HEK293 (cell line): ENCODE measurements around the gene MAPKAPK3.

Experiments
- CTCF ChIA-PET: fragments of 350-600 bp; formaldehyde crosslinking; extraction: SDS; loops from one replicate; lab custom pipeline; 2021; ENCODE audit warnings: antibody characterized with exemption; lab: Yijun Ruan, JAX
- POLR2A ChIA-PET: fragments of 300-600 bp; formaldehyde crosslinking; extraction: SDS; loops from one replicate; lab custom pipeline; 2020; ENCODE audit warnings: antibody characterized with exemption, inconsistent platforms; lab: Yijun Ruan, JAX
- H3K27ac ChIP-seq: fragments of 200-500 bp; sonication (Bioruptor generic); 2 replicates; pipeline ENCODE4 v1.5.1; 2014; ENCODE audit warnings: low read depth, low read length, control low read depth, inconsistent platforms; ENCODE audit errors: extremely low read depth
- H3K36me3 ChIP-seq, 2 experiments: fragments of 200-500 bp in 1 of 2; sonication (Bioruptor generic) in 1 of 2; 1 replicate in 1 of 2; 2 replicates in 1 of 2; pipeline ENCODE4 v1.5.1; 2014 to 2017; ENCODE audit warnings: inconsistent platforms in 2 of 2, low read length in 2 of 2; ENCODE audit not compliant: control insufficient read depth in 2 of 2, insufficient read depth in 1 of 2
- H3K4me1 ChIP-seq: fragments of 200-500 bp; sonication (Bioruptor generic); 2 replicates; pipeline ENCODE4 v1.5.1; 2014; ENCODE audit warnings: mild to moderate bottlenecking, low read length, inconsistent platforms; ENCODE audit not compliant: control insufficient read depth, insufficient read depth
- H3K4me3 ChIP-seq: 2 replicates; pipeline ENCODE4 v1.5.1; 2011; ENCODE audit warnings: low read depth, mild to moderate bottlenecking, control low read depth, low read length, moderate library complexity
- H3K9me3 ChIP-seq: fragments of 200-500 bp; sonication (Bioruptor generic); 2 replicates; pipeline ENCODE4 v1.5.1; 2014; ENCODE audit warnings: low read depth, low read length, inconsistent platforms; ENCODE audit not compliant: control insufficient read depth, insufficient read depth
- EGR2 ChIP-seq: fragments of 450-650 bp; formaldehyde crosslinking; IDR thresholded peaks from 2 replicates; pipeline ENCODE4 v1.5.1; 2016; ENCODE audit warnings: low read depth, missing biosample characterization, missing genetic modification characterization
- KLF9 ChIP-seq: fragments of 450-650 bp; formaldehyde crosslinking; IDR thresholded peaks from 2 replicates; pipeline ENCODE4 v1.5.1; 2016; ENCODE audit warnings: missing biosample characterization, missing genetic modification characterization, low read depth
- MYNN ChIP-seq: fragments of 450-650 bp; formaldehyde crosslinking; IDR thresholded peaks from 2 replicates; pipeline ENCODE4 v1.5.1; 2016; ENCODE audit warnings: missing biosample characterization, missing genetic modification characterization, borderline replicate concordance
- PRDM1 ChIP-seq: fragments of 450-650 bp; formaldehyde crosslinking; IDR thresholded peaks from 2 replicates; pipeline ENCODE4; 2016; ENCODE audit warnings: missing biosample characterization, missing genetic modification characterization
- SCRT2 ChIP-seq: fragments of 450-650 bp; formaldehyde crosslinking; IDR thresholded peaks from 2 replicates; pipeline ENCODE4 v1.5.1; 2016; ENCODE audit warnings: missing biosample characterization, missing genetic modification characterization
- ZEB2 ChIP-seq: fragments of 450-650 bp; formaldehyde crosslinking; IDR thresholded peaks from 2 replicates; pipeline ENCODE4 v1.5.1; 2016; ENCODE audit warnings: missing biosample characterization, missing genetic modification characterization
- ZFHX2 ChIP-seq: fragments of 450-650 bp; formaldehyde crosslinking; conservative IDR thresholded peaks from 2 replicates; pipeline ENCODE4 v1.5.1; 2016; ENCODE audit warnings: missing biosample characterization, missing genetic modification characterization
- ZFP3 ChIP-seq: fragments of 450-650 bp; formaldehyde crosslinking; IDR thresholded peaks from 2 replicates; pipeline ENCODE4 v1.5.1; 2016; ENCODE audit warnings: low read depth, missing biosample characterization, missing genetic modification characterization
- ZNF10 ChIP-seq: fragments of 450-650 bp; formaldehyde crosslinking; IDR thresholded peaks from 2 replicates; pipeline ENCODE4 v1.5.1; 2017; ENCODE audit warnings: missing biosample characterization, missing genetic modification characterization
- ZNF121 ChIP-seq: fragments of 450-650 bp; formaldehyde crosslinking; IDR thresholded peaks from 2 replicates; pipeline ENCODE4 v1.5.1; 2016; ENCODE audit warnings: missing biosample characterization, missing genetic modification characterization
- ZNF140 ChIP-seq: fragments of 450-650 bp; formaldehyde crosslinking; IDR thresholded peaks from 2 replicates; pipeline ENCODE4 v1.5.1; 2016; ENCODE audit warnings: missing biosample characterization, missing genetic modification characterization
- ZNF350 ChIP-seq: fragments of 450-650 bp; formaldehyde crosslinking; IDR thresholded peaks from 2 replicates; pipeline ENCODE4 v1.5.0; 2017; ENCODE audit warnings: missing biosample characterization, mild to moderate bottlenecking, missing genetic modification characterization
- ZNF426 ChIP-seq: fragments of 450-650 bp; formaldehyde crosslinking; IDR thresholded peaks from 2 replicates; pipeline ENCODE4 v1.5.1; 2017; ENCODE audit warnings: missing biosample characterization, missing genetic modification characterization, mild to moderate bottlenecking, inconsistent platforms, moderate library complexity
- ZNF600 ChIP-seq: fragments of 450-650 bp; formaldehyde crosslinking; IDR thresholded peaks from 2 replicates; pipeline ENCODE4 v1.5.1; 2016; ENCODE audit warnings: missing biosample characterization, missing genetic modification characterization
- ZNF776 ChIP-seq: fragments of 450-650 bp; formaldehyde crosslinking; IDR thresholded peaks from 2 replicates; pipeline ENCODE4 v1.5.0; 2017; ENCODE audit warnings: missing biosample characterization, missing genetic modification characterization, borderline replicate concordance
- ZSCAN30 ChIP-seq: fragments of 450-650 bp; IDR thresholded peaks from 2 replicates; pipeline ENCODE4 v1.5.1; 2018; ENCODE audit warnings: missing biosample characterization, mild to moderate bottlenecking, missing genetic modification characterization, moderate library complexity
- TF ChIP-seq, protein P1 (sequence below): fragments of 450-650 bp; formaldehyde crosslinking; IDR thresholded peaks from 2 replicates; pipeline ENCODE4 v1.5.1; 2016; ENCODE audit warnings: missing biosample characterization, missing genetic modification characterization
- TF ChIP-seq, protein P2 (sequence below): fragments of 450-650 bp; formaldehyde crosslinking; IDR thresholded peaks from 2 replicates; pipeline ENCODE4 v1.5.1; 2017; ENCODE audit warnings: missing biosample characterization, missing genetic modification characterization

MAPKAPK3 gene

DNA sequence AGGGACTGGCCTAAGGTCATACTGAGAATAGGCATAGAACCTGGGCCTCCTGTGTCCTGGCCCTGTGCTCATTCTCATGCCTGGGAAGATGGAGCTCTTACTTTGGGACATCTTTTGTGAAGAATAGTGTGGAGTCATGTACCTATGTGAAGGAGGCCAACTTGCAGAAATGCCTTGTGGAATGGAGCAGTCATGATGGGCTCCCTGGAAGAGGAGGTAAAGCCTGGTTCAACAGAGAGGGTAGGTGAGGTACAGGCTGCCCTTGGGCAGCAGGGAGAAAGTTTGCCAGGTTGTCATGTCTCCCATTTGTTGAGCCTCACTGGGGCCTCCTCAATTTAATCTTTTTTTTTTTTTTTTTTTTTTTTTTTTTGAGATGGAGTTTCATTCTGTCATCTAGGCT lies 18.1 kb downstream of the MAPKAPK3 start (continued):
- TF ChIP-seq, protein P1, sequence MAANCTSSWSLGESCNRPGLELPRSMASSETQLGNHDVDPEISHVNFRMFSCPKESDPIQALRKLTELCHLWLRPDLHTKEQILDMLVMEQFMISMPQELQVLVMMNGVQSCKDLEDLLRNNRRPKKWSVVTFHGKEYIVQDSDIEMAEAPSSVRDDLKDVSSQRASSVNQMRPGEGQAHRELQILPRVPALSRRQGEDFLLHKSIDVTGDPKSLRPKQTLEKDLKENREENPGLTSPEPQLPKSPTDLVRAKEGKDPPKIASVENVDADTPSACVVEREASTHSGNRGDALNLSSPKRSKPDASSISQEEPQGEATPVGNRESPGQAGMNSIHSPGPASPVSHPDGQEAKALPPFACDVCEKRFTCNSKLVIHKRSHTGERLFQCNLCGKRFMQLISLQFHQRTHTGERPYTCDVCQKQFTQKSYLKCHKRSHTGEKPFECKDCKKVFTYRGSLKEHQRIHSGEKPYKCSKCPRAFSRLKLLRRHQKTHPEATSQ (tag by site-specific recombination), result no peak
- TF ChIP-seq, all 188 proteins: peak for 0

DNA sequence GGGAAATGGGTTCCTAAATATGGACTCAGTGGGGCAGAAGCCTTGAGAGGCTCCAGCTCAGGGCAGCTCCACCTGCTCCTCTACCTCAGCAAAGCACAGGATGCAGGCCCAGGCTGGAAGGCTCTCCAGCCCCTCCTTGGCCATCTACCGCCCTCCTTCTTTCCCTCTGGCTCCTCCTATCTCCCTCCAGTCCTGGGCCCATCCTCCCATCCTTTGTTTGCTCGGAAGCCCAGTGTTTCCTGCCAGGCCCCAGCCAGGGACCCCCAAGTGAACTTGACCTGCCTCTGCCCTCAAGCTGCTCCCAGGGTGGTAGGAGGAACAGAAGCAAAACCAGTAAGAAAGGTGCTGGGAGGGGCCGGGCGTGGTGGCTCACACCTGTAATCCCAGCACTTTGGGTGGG lies 20.1 kb downstream of the MAPKAPK3 start:
- no peak for TF ChIP-seq ZEB2
- no peak for TF ChIP-seq KLF9
- TF ChIP-seq ZNF776 (tag by site-specific recombination), result no peak
- no peak for TF ChIP-seq ZFP3 (tag by site-specific recombination)
- TF ChIP-seq MYNN, result no peak
- no peak for TF ChIP-seq ZNF121
- TF ChIP-seq, protein P2, sequence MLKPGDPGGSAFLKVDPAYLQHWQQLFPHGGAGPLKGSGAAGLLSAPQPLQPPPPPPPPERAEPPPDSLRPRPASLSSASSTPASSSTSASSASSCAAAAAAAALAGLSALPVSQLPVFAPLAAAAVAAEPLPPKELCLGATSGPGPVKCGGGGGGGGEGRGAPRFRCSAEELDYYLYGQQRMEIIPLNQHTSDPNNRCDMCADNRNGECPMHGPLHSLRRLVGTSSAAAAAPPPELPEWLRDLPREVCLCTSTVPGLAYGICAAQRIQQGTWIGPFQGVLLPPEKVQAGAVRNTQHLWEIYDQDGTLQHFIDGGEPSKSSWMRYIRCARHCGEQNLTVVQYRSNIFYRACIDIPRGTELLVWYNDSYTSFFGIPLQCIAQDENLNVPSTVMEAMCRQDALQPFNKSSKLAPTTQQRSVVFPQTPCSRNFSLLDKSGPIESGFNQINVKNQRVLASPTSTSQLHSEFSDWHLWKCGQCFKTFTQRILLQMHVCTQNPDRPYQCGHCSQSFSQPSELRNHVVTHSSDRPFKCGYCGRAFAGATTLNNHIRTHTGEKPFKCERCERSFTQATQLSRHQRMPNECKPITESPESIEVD (tag by site-specific recombination), result no peak
- peaks cover 0 to 13% of the 10 kb centered on the region in 2 experiments; a peak in 1 of 3 replicates for H3K36me3 ChIP-seq
- ChIA-PET POLR2A (no interaction called here), CTCF (no interaction called here)
- H3K4me1 ChIP-seq, result peaks cover 2% of the 10 kb centered on the region
- no peaks in the 10 kb centered on the region for H3K9me3 ChIP-seq
- H3K27ac ChIP-seq, result no peak overlapping the region
- no peak overlapping the region for H3K4me3 ChIP-seq

DNA sequence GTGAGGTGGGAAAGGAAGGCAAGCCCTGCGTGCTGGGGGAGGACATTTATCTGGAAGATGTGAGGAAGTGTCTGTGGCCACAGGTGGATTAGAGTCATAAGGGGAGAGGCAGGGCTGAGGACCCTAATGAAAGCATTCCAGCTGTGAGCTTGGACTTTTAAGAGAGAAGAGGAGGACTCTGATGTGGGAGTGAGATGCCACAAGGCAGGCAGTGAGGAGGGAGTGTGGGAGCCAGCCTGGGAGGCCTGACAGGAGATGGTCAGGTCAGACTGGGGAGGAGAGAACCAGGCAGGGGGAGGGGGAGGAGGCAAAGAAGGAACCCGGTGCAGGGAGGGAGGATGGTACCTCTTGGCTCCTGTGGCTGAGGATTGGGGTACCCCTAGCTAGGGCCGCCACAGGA lies 21.0 kb downstream of the MAPKAPK3 start:
- POLR2A ChIA-PET, result no interaction called here
- TF ChIP-seq EGR2 (tag by site-specific recombination), result peak; percentile 89
- TF ChIP-seq ZNF10, result no peak
- TF ChIP-seq ZFHX2 (tag by site-specific recombination), result peak; percentile 78
- no peak for TF ChIP-seq ZNF121
- TF ChIP-seq ZNF600, result peak; percentile 37; the same call in 1 of the 2 replicates
- TF ChIP-seq SCRT2, result 0 out of 2 replicates have a peak, but pooled peaks have one; percentile 37
- TF ChIP-seq ZNF426 (tag by site-specific recombination), result no peak
- TF ChIP-seq ZNF140 (tag by site-specific recombination), result no peak
- TF ChIP-seq PRDM1 (tag by site-specific recombination), result no peak
- TF ChIP-seq ZSCAN30 (tag by site-specific recombination), result no peak
- H3K9me3 ChIP-seq, result no peaks in the 10 kb centered on the region
- CTCF ChIA-PET, result no interaction called here
- no peaks in the 10 kb centered on the region for H3K4me1 ChIP-seq
- peaks cover 0 to 18% of the 10 kb centered on the region in 2 experiments; a peak in 1 of 3 replicates for H3K36me3 ChIP-seq
- no peak overlapping the region for H3K27ac ChIP-seq
- H3K4me3 ChIP-seq, result no peak overlapping the region

DNA sequence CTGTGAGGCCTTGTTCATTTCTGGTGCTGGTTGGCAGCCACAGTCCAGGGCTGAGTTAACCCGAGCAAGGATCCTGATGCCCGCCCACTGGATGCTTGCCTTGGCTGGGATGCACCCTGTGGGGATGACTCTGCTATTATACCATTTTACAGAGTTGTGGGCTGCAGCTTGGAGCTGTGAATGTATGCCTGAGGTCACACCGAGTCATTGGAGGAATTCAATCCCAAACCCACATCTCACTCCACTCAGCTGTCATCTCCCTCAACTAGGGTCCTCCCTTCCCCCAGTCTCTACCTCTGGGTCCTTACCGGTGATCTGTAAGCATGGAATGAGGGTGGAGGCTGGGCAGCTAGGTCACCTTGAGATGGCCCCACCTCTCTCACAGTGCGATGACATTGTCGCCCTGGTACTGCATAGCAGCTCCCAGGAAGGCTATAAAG lies 22.1 kb downstream of the MAPKAPK3 start:
- POLR2A ChIA-PET, result no interaction called here
- Histone ChIP-seq H3K27ac (no peak overlapping the region), H3K4me1 (no peaks in the 10 kb centered on the region), H3K9me3 (no peaks in the 10 kb centered on the region), H3K36me3 (peaks cover 0 to 29% of the 10 kb centered on the region in 2 experiments; a peak in 1 of 3 replicates), H3K4me3 (no peak overlapping the region)
- CTCF ChIA-PET, result interaction anchor here (0.6 to 1.0 kb wide), 2 partner anchors 12 to 463 kb away, joined by 3 read pairs; no protein-coding TSS in a partner anchor
- TF ChIP-seq ZNF350 (no peak), EGR2 (tag by site-specific recombination) (peak; percentile 70), ZFHX2 (tag by site-specific recombination) (peak; percentile 68)
